A673 (cell line): ENCODE data around the gene NDRG4.

Source experiments
- EZH2 ChIP-seq: fragments of 200-600 bp; sonication (generic); IDR thresholded peaks from 2 replicates; pipeline ENCODE4 v1.6.1; 2017; ENCODE audit warnings: borderline replicate concordance, low read depth, mild to moderate bottlenecking, mixed read lengths, antibody characterized with exemption, low read length; ENCODE audit not compliant: poor library complexity, severe bottlenecking
- TF ChIP-seq, protein P1 (sequence below): fragments of 300-800, 200-600 bp; sonication (generic); conservative IDR thresholded peaks from 2 replicates; pipeline ENCODE4 v1.5.1; 2017; ENCODE audit warnings: low read depth, mild to moderate bottlenecking, antibody characterized with exemption, low read length, moderate library complexity, mixed read lengths

DNA sequence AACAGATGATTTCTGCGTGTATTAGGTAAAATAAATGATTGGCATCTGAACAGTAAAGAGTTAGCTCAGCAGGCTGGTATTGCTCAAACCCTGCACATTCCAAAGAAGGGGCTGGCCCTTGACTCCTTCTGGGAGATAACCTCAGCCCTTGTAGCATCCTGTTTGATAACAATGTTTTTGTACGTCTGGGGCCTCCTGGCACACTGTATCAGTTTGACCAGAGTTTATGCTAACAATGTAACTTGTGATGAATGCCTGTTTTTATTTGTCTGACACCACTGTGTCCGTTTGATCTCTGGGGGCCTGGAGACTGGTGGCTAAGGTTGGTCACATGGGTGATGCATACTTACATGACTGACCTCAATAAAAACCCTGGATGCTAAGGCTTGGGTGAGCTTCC is 43.8 kb upstream of the NDRG4 start:
- TF ChIP-seq, protein P1, sequence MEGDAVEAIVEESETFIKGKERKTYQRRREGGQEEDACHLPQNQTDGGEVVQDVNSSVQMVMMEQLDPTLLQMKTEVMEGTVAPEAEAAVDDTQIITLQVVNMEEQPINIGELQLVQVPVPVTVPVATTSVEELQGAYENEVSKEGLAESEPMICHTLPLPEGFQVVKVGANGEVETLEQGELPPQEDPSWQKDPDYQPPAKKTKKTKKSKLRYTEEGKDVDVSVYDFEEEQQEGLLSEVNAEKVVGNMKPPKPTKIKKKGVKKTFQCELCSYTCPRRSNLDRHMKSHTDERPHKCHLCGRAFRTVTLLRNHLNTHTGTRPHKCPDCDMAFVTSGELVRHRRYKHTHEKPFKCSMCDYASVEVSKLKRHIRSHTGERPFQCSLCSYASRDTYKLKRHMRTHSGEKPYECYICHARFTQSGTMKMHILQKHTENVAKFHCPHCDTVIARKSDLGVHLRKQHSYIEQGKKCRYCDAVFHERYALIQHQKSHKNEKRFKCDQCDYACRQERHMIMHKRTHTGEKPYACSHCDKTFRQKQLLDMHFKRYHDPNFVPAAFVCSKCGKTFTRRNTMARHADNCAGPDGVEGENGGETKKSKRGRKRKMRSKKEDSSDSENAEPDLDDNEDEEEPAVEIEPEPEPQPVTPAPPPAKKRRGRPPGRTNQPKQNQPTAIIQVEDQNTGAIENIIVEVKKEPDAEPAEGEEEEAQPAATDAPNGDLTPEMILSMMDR, result no peak
- TF ChIP-seq EZH2, result no peak
